Uterus (tissue), 4 donors: ENCODE data around the gene EGFLAM. TPM values are rescaled to one million over a fixed set of nuclear protein-coding genes. Genes with fewer than 3 reads are reported as not detected.
A peak's percentile ranks its signal among the peaks of the same experiment; 100 is the strongest.

Experiments used
- DNase-seq, 2 donors: peaks; one replicate each; pipeline ENCODE4 v3.0.0-alpha.2; 2019 to 2020
- H3K27ac ChIP-seq, 2 donors: fragments of 200-600 bp; sonication (generic); 1 replicate in 1 of 2; 2 replicates in 1 of 2; pipeline ENCODE4 v1.5.1; 2016 to 2018
- H3K27me3 ChIP-seq, 2 donors: fragments of 200-600 bp; sonication (generic); one replicate each; pipeline ENCODE4 v1.5.1; 2018 to 2019; ENCODE audit warnings: control low read depth in 1 of 2
- H3K36me3 ChIP-seq, 2 donors: fragments of 200-600 bp; sonication (generic); one replicate each; pipeline ENCODE4 v1.5.1; 2019; ENCODE audit warnings: control low read depth in 1 of 2
- H3K4me1 ChIP-seq, 2 donors: fragments of 200-600 bp; sonication (generic); one replicate each; pipeline ENCODE4 v1.5.1; 2018 to 2019; ENCODE audit warnings: control low read depth in 1 of 2
- H3K4me3 ChIP-seq, 2 donors: fragments of 200-600 bp; sonication (generic); 1 replicate in 1 of 2; 2 replicates in 1 of 2; pipeline ENCODE4 v1.5.1; 2018 to 2019; ENCODE audit warnings: mild to moderate bottlenecking in 1 of 2
- H3K9me3 ChIP-seq, 2 donors: fragments of 200-600 bp; sonication (generic); one replicate each; pipeline ENCODE4 v1.5.1; 2019; ENCODE audit warnings: control low read depth in 1 of 2
- CTCF ChIP-seq, 4 experiments: fragments of 200-600 bp in 2 of 4; fragments of 450-650 bp in 2 of 4; sonication (generic) in 2 of 4; IDR thresholded peaks; one replicate each; pipeline ENCODE4 v1.5.1; 2016 to 2019; ENCODE audit warnings: antibody characterized with exemption in 4 of 4, mild to moderate bottlenecking in 2 of 4, moderate library complexity in 1 of 4
- POLR2A ChIP-seq, 2 donors: fragments of 450-650 bp; IDR thresholded peaks; one replicate each; pipeline ENCODE4 v1.6.1; 2016; ENCODE audit warnings: antibody characterized with exemption in 2 of 2, mild to moderate bottlenecking in 1 of 2, moderate library complexity in 1 of 2
- intact Hi-C: fragments of 100-400 bp; cut with DNase I; formaldehyde crosslinking; loops from one replicate; pipeline ENCODE4 v1.15.1; 2023; ENCODE audit warnings: low total_unique reads
- total RNA-seq, 4 donors: library from RNA; depleted of rRNA in 3 of 4; stranded (reverse); fragments of >200 nt in 3 of 4; gene quantifications; one replicate each; pipeline versions ENCODE4 v1.1.0 to v1.2.4, GENCODE V29; 2014 to 2023
- donor health status: DM: yes; HTN: yes; CAD: no.

The EGFLAM gene
- total RNA-seq, result 10 to 100 TPM in 1 of 4 donors, 1 to 10 TPM in 1, under 1 TPM in 2; 0.26 to 16.8 (median 3.6) TPM

- intact Hi-C loops, result no loop called here
- Histone ChIP-seq H3K27ac (peak within 1 kb of the TSS; percentile 34 to 47), H3K36me3 (no peaks in the 10 kb centered on the region), H3K27me3 (no peaks in the 10 kb centered on the region), H3K4me3 (peak within 1 kb of the TSS; percentile 44 to 65), H3K9me3 (no peaks in the 10 kb centered on the region), H3K4me1 (peaks cover 0 to 4% of the 10 kb centered on the region in 2 donors)
- TF ChIP-seq POLR2A (IDR thresholded peaks at IDR 0.05), result no peak
- TF ChIP-seq CTCF (IDR thresholded peaks at IDR 0.05), result peak in 1 of 4 experiments; percentile 4
- DNase-seq, result peak in 1 of 2 donors; percentile 17
Measured at GRCh38 chr5:38258319-38259061, at the start of gene EGFLAM. TSS of gene EGFLAM (plus strand) at chr5:38258559. CDS start at chr5:38258755, 196 bp downstream.

GRCh38 chr5:38208782-38209378 is 49.5 kb upstream of the EGFLAM start:
- no peaks in the 10 kb centered on the region for H3K36me3 ChIP-seq
- H3K4me3 ChIP-seq, result no peak overlapping the region
- TF ChIP-seq CTCF (IDR thresholded peaks at IDR 0.05) (no peak), POLR2A (IDR thresholded peaks at IDR 0.05) (no peak)
- DNase-seq, result no peak
- no peaks in the 10 kb centered on the region for H3K9me3 ChIP-seq
- intact Hi-C loops, result no loop called here
- H3K4me1 ChIP-seq, result no peaks in the 10 kb centered on the region
- H3K27ac ChIP-seq, result no peak overlapping the region
- H3K27me3 ChIP-seq, result no peaks in the 10 kb centered on the region

- Histone ChIP-seq H3K27me3 (no peaks in the 10 kb centered on the region), H3K9me3 (no peaks in the 10 kb centered on the region), H3K36me3 (no peaks in the 10 kb centered on the region), H3K27ac (no peak overlapping the region), H3K4me1 (no peaks in the 10 kb centered on the region), H3K4me3 (no peak overlapping the region)
- intact Hi-C loops, result no loop called here
- TF ChIP-seq CTCF (IDR thresholded peaks at IDR 0.05), result no peak
- no peak for TF ChIP-seq POLR2A (IDR thresholded peaks at IDR 0.05)
- DNase-seq, result no peak
Measured at GRCh38 chr5:38210676-38211353, 47.5 kb upstream of the EGFLAM start.

- no peaks in the 10 kb centered on the region for H3K9me3 ChIP-seq
- no peaks in the 10 kb centered on the region for H3K4me1 ChIP-seq
- intact Hi-C loops, result no loop called here
- H3K4me3 ChIP-seq, result no peak overlapping the region
- no peaks in the 10 kb centered on the region for H3K36me3 ChIP-seq
- DNase-seq, result no peak
- no peak overlapping the region for H3K27ac ChIP-seq
- H3K27me3 ChIP-seq, result no peaks in the 10 kb centered on the region
- TF ChIP-seq CTCF (IDR thresholded peaks at IDR 0.05) (no peak), POLR2A (IDR thresholded peaks at IDR 0.05) (no peak)
Measured at GRCh38 chr5:38211354-38211710, 47.0 kb upstream of the EGFLAM start.

GRCh38 chr5:38212307-38212706 is 46.1 kb upstream of the EGFLAM start:
- Histone ChIP-seq H3K4me1 (no peaks in the 10 kb centered on the region), H3K9me3 (no peaks in the 10 kb centered on the region), H3K27me3 (no peaks in the 10 kb centered on the region), H3K27ac (no peak overlapping the region), H3K36me3 (no peaks in the 10 kb centered on the region), H3K4me3 (no peak overlapping the region)
- no peak for DNase-seq
- intact Hi-C loops, result no loop called here
- TF ChIP-seq POLR2A (IDR thresholded peaks at IDR 0.05) (no peak), CTCF (IDR thresholded peaks at IDR 0.05) (no peak)
